ENCODE data around the gene AMBRA1.

Gene AMBRA1

DNA sequence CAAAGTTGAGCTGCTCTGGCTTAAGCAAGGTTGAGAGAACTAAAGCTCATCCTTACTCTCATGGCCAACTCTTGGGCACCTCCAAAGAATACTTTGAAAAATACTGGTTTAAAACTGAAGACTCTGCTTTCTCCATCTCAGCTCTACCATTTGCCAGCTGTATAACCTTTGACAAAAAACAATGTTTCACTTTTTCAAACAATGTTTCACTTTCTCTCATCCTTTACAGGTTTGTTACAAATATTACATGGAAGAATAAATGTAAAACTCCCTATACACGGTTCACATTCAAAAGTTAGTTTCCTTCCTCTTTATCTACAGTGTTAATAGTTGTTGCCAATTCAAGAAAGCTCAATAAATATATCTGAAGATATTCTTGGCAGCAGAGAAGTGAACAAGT, 19.2 kb downstream of the AMBRA1 start:
- no peak for DNase-seq

GRCh38 chr11:46570790-46571398, 22.9 kb downstream of the AMBRA1 start:
- no peak for DNase-seq

- no peak for DNase-seq
Observed at GRCh38 chr11:46565232-46565840, 28.5 kb downstream of the AMBRA1 start.

DNA sequence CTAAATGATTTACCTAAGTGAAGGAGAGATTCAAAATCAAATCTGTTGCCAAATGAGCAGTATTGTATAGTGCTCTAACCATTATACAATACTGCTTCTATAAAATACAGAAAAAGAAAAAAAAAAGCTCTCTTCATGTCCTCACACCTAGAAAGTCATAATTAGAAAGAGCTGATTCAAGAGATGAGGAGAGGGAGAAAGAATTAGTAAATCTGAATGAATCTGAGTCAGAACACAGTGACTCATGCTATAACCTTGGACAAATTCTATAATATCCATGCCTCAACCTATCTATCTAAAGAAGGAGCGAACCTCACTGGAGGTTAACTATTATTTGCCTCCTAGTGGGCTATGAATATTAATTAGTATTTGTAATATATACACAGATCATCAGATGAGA, 29.4 kb downstream of the AMBRA1 start:
- DNase-seq = peak; percentile 73

DNA sequence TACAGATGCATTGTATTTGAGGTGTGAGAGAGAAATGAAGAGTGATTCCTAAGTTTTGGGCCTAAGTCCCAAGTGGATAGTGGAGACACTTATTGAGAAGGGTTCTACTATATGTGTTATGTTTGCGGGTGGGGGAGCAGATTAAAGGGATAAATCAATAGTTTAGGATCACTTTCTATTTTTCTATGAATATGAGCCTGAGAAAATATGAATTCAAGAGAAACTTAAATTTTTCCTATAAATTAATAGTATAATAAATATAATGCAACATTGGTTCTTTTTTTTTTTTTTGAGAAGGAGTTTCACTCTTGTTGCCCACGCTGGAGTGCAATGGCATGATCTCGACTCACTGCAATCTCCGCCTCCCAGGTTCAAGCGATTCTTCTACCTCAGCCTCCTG, 31.3 kb downstream of the AMBRA1 start:
- no peak for DNase-seq

GRCh38 chr11:46560300-46560991, 33.4 kb downstream of the AMBRA1 start:
- DNase-seq = peak; percentile 32

- DNase-seq = no peak
Observed at GRCh38 chr11:46559815-46560214, 34.0 kb downstream of the AMBRA1 start.

DNA sequence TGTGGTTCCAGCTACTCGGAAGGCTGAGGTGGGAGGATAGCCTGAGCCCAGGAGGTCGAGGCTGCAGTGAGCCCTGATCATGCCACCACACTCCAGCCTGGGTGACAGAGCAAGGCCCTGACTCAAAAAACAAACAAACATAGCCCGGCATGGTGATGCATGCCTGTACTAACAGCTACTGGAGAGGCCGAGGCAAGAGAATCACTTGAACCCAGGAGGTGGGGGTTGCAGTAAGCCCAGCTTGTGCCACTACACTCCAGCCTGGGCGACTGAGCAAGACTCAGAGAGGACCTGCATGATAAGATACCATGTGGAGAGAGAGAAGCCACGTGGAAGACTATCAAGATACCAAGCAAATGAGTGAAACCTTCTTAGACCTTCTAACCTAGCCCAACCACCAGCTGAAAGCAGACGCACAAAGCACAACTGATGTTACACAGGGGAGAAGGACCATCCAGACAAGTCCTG, 36.1 kb downstream of the AMBRA1 start:
- peak; percentile 68 for DNase-seq

- DNase-seq = peak; percentile 43
Observed at GRCh38 chr11:46555267-46556054, 38.4 kb downstream of the AMBRA1 start.

DNA sequence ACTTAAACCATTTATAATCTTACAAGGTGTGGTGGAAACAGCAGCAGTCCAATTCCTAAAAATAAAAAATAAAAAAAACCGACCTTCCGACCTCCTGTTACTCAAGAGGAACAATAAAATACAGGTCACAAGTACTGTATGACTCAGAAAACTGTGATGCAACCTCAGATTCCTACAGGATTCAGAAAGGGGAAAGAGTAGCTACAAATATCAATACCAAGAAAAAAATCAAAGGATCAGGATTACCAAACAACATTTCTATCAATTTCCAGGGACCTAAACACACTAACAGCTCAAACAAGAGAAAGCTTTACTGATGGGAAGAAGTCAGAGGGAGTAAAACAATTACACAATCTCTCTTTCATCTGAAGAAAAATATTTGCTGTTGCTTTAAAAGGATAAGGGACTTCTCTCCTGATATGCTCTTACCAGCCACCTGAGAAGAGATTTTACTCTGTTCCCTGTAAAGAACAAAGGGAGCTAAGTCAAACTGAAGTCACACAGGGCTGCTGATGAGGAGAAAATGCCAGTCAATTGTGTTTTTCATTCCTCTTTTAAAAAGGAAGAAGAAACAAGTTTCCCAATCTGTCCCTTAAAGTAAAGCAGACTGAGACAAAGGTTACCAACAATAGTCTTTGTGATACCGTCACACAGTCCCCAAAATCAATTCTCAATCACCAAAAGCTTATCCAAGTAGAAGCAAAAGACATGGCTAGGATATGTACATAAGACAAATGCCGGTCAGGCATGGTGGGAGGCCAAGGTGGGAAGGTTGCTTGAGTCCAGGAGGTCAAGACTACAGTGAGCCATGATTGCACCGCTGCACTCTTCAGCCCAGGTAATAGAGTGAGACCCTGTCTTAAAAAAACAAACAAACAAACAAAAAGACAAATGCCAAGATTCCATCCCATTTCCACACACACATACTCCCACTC, 39.3 kb downstream of the AMBRA1 start:
- DNase-seq = peak; percentile 91

DNA sequence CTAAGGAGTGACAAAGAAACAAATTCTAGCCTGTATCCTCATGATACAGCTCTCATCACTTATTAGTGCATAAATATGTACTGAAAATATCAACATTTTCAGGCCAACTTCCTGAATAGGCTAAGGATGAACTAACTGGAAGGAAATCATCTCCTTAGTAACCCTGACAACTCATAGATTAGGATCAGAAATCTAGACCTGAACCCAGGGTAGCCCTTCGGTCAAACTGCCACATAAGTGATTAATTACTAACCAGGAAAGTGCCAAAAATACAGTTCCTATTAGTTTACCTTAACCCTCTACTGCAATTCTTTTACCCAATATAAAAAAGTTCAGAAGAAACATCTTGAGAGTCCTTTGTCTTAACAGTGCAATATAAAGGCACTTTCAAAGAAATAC, 40.0 kb downstream of the AMBRA1 start:
- peak; percentile 45 for DNase-seq

- DNase-seq = no peak
Observed at GRCh38 chr11:46551261-46551660, 42.6 kb downstream of the AMBRA1 start.

- no peak for DNase-seq
Observed at GRCh38 chr11:46547579-46547978, 46.2 kb downstream of the AMBRA1 start.

DNA sequence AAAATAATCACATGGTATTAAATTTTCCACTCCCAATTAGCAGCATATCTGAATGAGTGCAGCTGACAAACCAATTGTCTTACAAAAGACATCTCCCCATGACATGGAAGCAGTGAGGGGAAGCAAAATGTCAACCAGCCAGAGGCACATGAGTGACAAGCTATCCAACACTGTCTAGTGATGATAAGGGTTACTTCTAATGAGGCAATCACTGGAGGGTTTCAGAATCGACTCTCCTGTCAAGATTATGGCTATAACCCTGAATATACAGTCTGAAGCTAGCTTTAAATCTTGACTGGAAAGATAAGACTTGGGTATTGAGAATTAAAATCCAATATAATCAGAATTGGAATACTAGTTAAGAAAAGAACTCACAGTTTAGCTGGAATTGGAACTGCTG, 50.3 kb downstream of the AMBRA1 start:
- no peak for DNase-seq

DNA sequence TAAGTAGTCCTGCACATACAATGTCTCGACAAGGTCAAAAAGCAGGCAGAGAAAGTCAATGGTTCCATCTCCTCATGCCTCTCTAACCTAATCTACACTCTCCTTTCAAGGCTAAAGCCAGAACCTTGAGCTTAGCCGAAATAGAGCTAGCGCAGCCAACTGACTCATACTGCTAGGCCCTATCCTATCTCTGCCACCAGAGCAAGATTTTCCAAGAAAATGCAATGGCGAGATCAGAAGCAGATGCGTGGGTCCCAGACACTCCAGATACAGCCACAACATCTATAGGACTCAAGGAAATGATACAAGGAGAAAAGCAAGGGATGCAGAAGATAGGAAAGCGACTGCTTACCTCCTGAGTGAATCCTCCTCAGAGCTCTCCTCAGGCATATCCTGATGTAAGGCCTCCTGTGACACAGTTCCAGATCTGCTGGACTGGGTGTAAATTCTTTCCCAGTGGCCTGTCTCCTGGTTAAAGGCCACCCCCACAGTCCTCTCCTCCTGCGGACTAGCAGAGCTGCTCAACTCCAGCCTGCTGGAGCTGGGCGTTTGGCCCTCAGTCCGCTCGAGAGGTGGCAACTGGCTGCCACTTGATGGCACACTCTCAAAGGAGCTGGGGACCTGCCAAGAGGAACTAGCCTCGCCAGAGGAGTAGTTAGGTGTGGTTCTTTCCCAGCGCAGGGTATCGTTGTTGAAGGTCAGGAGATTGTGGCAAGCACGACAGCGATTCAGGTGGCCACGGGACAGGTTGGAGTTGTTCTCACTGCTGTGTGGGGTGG, 52.0 kb downstream of the AMBRA1 start:
- no peak for DNase-seq

GRCh38 chr11:46540807-46541206, 53.0 kb downstream of the AMBRA1 start:
- no peak for DNase-seq

DNA sequence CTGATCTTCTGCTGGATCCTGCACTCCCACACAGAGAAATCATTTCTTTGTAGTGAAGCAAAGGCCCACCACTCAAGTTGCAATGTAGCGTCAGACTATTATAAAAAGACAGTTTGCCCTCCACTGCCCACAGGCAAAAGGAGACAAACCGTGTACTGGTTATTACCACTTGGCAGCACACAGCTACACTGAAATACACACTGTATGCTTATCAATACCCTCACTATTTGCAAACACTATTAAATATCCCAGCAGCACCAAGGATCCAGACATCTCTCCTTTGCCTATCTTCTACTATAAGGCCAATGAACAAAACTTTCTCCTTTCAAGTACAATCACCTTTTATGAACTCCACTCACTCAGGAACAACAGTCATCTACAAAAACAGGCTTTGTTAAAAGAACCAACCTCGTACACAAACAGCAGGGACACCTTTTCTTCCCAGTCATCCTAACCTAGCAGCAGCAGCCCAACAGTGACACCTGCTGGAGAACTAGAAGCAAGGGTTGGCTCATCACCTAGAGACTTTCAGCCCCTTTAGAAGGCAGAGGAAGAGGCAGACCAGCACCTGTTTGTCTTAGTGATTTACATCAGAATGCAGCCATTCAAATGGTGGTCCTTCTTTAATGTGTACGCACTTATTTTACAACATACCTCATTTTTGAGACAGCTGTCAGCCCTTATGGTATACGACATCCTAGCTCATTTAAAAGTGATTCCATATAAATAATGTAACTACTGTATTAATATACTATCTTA, 56.1 kb downstream of the AMBRA1 start:
- peak; percentile 59 for DNase-seq

DNA sequence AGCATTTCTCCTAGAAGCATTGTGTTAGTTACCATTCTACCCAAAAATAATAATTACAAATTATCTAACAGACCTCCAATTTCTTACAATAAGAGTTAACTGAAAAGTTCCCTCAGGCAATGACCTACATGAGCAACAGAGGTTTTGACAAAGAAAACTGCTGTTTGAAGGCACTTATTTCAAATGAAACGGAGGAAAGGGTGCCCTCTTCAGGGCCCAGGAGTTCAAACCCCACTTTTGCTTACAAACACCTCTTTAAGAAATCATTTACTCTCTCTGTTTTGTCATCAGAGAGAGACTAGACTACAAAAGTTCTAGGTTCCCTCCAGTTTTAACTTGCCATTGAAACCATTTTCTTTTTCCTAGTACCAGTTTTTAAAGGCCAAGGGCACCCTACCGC, 56.7 kb downstream of the AMBRA1 start:
- DNase-seq = no peak

GRCh38 chr11:46535688-46536087, 58.1 kb downstream of the AMBRA1 start:
- DNase-seq = no peak

DNA sequence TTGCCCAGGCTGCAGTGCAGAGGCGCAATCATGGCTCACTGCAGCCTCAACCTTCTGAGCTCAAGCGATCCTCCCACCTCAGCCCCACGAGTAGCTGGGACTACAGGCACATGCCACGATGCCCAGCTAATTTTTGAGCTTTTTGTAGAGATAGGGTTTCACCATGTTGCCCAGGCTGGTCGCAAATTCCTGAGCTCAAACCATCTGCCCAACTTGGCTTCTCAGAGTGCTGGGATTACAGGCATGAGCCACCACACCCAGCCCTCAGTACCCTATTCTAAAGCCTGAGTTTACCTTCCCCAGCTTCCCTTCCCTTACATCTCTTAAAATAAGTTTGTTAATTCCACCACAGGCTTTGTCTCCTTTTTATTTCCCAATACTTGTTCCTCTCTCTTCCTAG, 59.1 kb downstream of the AMBRA1 start:
- DNase-seq = no peak
